Upper lobe of left lung (tissue), 6 donors: Measurements from ENCODE around the gene GADD45A. TPM values are rescaled to one million over a fixed set of nuclear protein-coding genes. Genes with fewer than 3 reads are reported as not detected.

ENCODE experiments used
- ATAC-seq, 2 donors: fragments of 200-7000 bp; cut with Tn5 transposase; one replicate each; pipeline ENCODE4 v1.9.1; 2022; ENCODE audit warnings: mild to moderate bottlenecking in 2 of 2, moderate library complexity in 2 of 2; ENCODE audit not compliant: low FRiP score in 2 of 2
- DNase-seq, 2 donors: peaks; one replicate each; pipeline ENCODE4 v3.0.0-alpha.2; 2019 to 2020
- H3K27ac ChIP-seq, 4 donors: fragments of 200-600 bp; sonication (generic); one replicate each; pipeline ENCODE4 v1.5.1; 2016 to 2019
- H3K27me3 ChIP-seq, 4 donors: fragments of 200-600 bp; sonication (generic); one replicate each; pipeline ENCODE4 v1.5.1; 2017 to 2019
- H3K36me3 ChIP-seq, 4 donors: fragments of 200-600 bp; sonication (generic); one replicate each; pipeline ENCODE4 v1.5.1; 2016 to 2019
- H3K4me1 ChIP-seq, 4 donors: fragments of 200-600 bp; sonication (generic); one replicate each; pipeline ENCODE4 v1.5.1; 2018 to 2019
- H3K4me3 ChIP-seq, 4 donors: fragments of 200-600 bp; sonication (generic); one replicate each; pipeline ENCODE4 v1.5.1; 2017 to 2019; ENCODE audit warnings: mild to moderate bottlenecking in 2 of 4, moderate library complexity in 1 of 4
- H3K9me3 ChIP-seq, 4 donors: fragments of 200-600 bp; sonication (generic); one replicate each; pipeline ENCODE4 v1.5.1; 2018 to 2019
- CTCF ChIP-seq, 6 experiments: fragments of 450-650 bp in 4 of 6; fragments of 200-600 bp in 2 of 6; sonication (generic) in 2 of 6; IDR thresholded peaks; one replicate each; pipeline ENCODE4 v1.5.1; 2016 to 2019; ENCODE audit warnings: antibody characterized with exemption in 6 of 6
- EP300 ChIP-seq, 4 donors: sonication (generic); formaldehyde crosslinking; IDR thresholded peaks; one replicate each; pipeline ENCODE4 v1.5.1; 2017; ENCODE audit warnings: antibody characterized with exemption in 4 of 4, control low read depth in 2 of 4
- POLR2A ChIP-seq, 4 donors: fragments of 450-650 bp; IDR thresholded peaks; one replicate each; pipeline ENCODE4 v1.5.1; 2016 to 2017; ENCODE audit warnings: antibody characterized with exemption in 4 of 4, mild to moderate bottlenecking in 2 of 4
- POLR2AphosphoS5 ChIP-seq, 2 donors: sonication (generic); formaldehyde crosslinking; IDR thresholded peaks; one replicate each; pipeline ENCODE4 v1.5.1; 2017; ENCODE audit warnings: antibody characterized with exemption in 2 of 2
- WGBS, 2 donors: methylation state at CpG; one replicate each; pipeline ENCODE4 v1.1.5; 2017 to 2018; 5-methylcytosine and 5-hydroxymethylcytosine counted together
- total RNA-seq, 6 donors: library from RNA; depleted of rRNA in 4 of 6; stranded (reverse); fragments of >200 nt in 4 of 6; gene quantifications; one replicate each; pipeline versions ENCODE4 v1.1.0 to v1.2.1, GENCODE V29; 2016 to 2021
- donor health status: DM: no; HTN: no; CAD: no; lungs with moderate emphysema.
- donor health status: DM: no; HTN: yes; CAD: no; lungs with severe emphysema.

Gene GADD45A
- total RNA-seq, 6 donors from 2014 or later: 21.7 to 45.6 (median 28.2) TPM

GRCh38 chr1:67666636-67667035, 18.4 kb upstream of the GADD45A start:
- no peak overlapping the region for H3K4me3 ChIP-seq
- H3K27ac ChIP-seq: no peak overlapping the region
- ATAC-seq (no peak), DNase-seq (no peak)
- H3K4me1 ChIP-seq: no peaks in the 10 kb centered on the region
- H3K9me3 ChIP-seq: no peaks in the 10 kb centered on the region
- TF ChIP-seq POLR2AphosphoS5 (IDR thresholded peaks at IDR 0.05) (no peak), CTCF (IDR thresholded peaks at IDR 0.05) (no peak), POLR2A (IDR thresholded peaks at IDR 0.05) (no peak), EP300 (IDR thresholded peaks at IDR 0.05) (no peak)
- WGBS, 2 donors: 91 to 93% methylated on average over 5 of the region's 5 CpGs
- H3K36me3 ChIP-seq: no peaks in the 10 kb centered on the region
- H3K27me3 ChIP-seq: no peaks in the 10 kb centered on the region

DNA sequence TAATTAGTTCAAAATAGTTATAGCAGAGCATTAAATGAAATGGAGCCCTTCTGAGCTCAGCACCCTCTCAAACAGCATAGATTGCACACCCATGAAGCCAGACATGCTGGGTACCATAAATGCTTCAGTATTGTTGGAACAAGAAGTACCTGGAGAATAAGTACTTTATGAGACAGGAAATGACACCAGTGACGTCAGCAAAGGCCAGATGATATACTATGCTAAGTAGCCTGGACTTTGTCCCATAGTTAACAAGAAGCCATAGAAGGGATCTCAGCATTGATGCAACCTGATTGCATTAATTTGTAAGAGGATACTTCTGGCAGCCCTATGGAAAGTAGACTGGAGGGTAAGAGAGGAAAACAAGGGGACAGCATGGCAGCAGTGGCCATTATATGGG, 16.3 kb upstream of the GADD45A start:
- Histone ChIP-seq H3K4me1 (no peaks in the 10 kb centered on the region), H3K36me3 (no peaks in the 10 kb centered on the region), H3K4me3 (no peak overlapping the region), H3K27ac (no peak overlapping the region), H3K27me3 (no peaks in the 10 kb centered on the region), H3K9me3 (no peaks in the 10 kb centered on the region)
- ATAC-seq (no peak), DNase-seq (no peak)
- 43% methylated on average over 1 of the region's 1 CpG for WGBS, 2 donors
- TF ChIP-seq EP300 (IDR thresholded peaks at IDR 0.05) (no peak), POLR2AphosphoS5 (IDR thresholded peaks at IDR 0.05) (no peak), POLR2A (IDR thresholded peaks at IDR 0.05) (no peak), CTCF (IDR thresholded peaks at IDR 0.05) (no peak)

DNA sequence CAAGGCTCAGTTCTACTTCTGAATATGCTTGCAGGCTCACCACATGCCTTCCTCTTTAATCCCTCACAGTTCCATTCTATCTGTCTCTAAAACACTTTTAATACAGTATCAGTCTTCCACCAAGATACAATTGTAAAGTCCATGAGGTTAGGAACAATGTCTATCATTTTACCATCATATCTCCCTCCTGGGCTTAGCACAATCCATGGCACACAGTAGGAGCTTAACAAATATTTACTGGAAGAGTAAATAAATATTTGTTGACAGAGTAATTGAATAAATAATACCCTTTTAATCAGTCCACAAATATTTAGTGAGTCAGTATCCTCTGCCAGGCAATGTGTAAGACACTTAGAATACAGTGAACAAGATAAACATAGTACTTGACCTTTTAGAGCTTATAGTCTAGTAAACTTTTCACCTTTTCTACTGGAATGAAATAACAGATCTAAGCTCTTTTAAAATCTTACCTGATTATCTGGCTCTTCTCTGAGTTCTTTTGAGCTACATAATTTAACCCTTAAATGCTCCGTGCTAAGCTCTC, 12.7 kb upstream of the GADD45A start:
- Histone ChIP-seq H3K36me3 (no peaks in the 10 kb centered on the region), H3K27ac (no peak overlapping the region), H3K4me1 (peaks cover 7 to 13% (median 12%) of the 10 kb centered on the region in 4 donors), H3K27me3 (no peaks in the 10 kb centered on the region), H3K4me3 (no peak overlapping the region), H3K9me3 (no peaks in the 10 kb centered on the region)
- TF ChIP-seq EP300 (IDR thresholded peaks at IDR 0.05): no peak
- TF ChIP-seq CTCF (IDR thresholded peaks at IDR 0.05): no peak
- TF ChIP-seq POLR2AphosphoS5 (IDR thresholded peaks at IDR 0.05): no peak
- TF ChIP-seq POLR2A (IDR thresholded peaks at IDR 0.05): no peak
- 92 to 95% methylated on average over 1 of the region's 1 CpG for WGBS, 2 donors
- ATAC-seq: no peak
- no peak for DNase-seq

GRCh38 chr1:67673468-67674201, 11.4 kb upstream of the GADD45A start:
- H3K4me1 ChIP-seq: peaks cover 7 to 13% (median 12%) of the 10 kb centered on the region in 4 donors
- DNase-seq (no peak), ATAC-seq (no peak)
- WGBS, 2 donors: 94 to 96% methylated on average over 1 of the region's 1 CpG
- no peaks in the 10 kb centered on the region for H3K27me3 ChIP-seq
- H3K9me3 ChIP-seq: no peaks in the 10 kb centered on the region
- TF ChIP-seq EP300 (IDR thresholded peaks at IDR 0.05) (no peak), POLR2A (IDR thresholded peaks at IDR 0.05) (no peak)
- no peak overlapping the region for H3K4me3 ChIP-seq
- H3K27ac ChIP-seq: peak overlapping the region in 2 of 4 donors; percentile 14 to 74
- H3K36me3 ChIP-seq: no peaks in the 10 kb centered on the region

DNA sequence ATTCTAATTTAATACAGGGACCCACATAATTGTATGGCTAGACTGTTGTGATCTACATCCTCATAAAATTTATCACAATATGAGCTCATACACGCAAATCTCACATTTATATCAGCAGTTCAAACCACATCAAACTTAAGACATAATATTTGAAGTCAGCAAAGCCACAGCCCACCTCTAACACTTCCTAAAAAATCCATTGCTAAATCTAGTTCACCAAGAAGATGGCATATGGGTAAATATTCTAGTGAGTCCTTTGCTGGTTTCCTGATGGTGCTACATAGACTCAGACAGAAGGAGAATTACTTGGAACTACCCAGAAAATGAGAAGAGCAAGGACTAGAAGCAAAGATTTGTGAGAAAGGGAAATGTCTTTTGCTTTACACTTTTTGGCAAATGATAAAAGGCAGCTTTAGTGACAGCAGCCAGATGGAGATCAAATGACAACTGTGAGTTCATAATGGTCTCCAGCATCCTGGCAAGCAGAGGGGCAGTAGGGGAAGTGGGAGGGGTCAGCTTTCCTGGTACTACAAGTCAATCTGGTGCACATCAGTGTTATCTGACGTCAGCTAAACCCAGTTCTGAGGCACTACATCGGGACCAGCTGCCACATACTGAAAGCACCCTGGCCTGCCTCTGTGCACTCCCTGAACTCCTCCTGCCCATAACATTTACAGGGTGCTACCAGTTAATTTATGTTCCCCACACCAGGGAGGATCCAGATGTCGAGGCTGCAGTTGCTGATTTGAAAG, 10.6 kb upstream of the GADD45A start:
- H3K27ac ChIP-seq: peak overlapping the region in 3 of 4 donors; percentile 47 to 74 (median 67)
- no peaks in the 10 kb centered on the region for H3K9me3 ChIP-seq
- TF ChIP-seq EP300 (IDR thresholded peaks at IDR 0.05) (peak in 1 of 4 donors; percentile 64), CTCF (IDR thresholded peaks at IDR 0.05) (no peak), POLR2A (IDR thresholded peaks at IDR 0.05) (no peak), POLR2AphosphoS5 (IDR thresholded peaks at IDR 0.05) (peak; percentile 74 to 75)
- no peaks in the 10 kb centered on the region for H3K36me3 ChIP-seq
- WGBS, 2 donors: 15 to 18% methylated on average over 4 of the region's 4 CpGs
- H3K27me3 ChIP-seq: no peaks in the 10 kb centered on the region
- H3K4me3 ChIP-seq: no peak overlapping the region
- H3K4me1 ChIP-seq: peaks cover 7 to 13% (median 12%) of the 10 kb centered on the region in 4 donors
- DNase-seq (peak in 1 of 2 donors; percentile 58), ATAC-seq (peak; percentile 71 to 74)
